DMS79 (cell line): ENCODE measurements around the gene AKAP13.

Experiments used
- DNase-seq: peaks from one replicate; lab custom pipeline; 2025; lab: John Stamatoyannopoulos, UW

AKAP13 gene

GRCh38 chr15:85386261-85386660 is 5.9 kb downstream of the AKAP13 start:
- no peak for DNase-seq

GRCh38 chr15:85388566-85389305 is 8.3 kb downstream of the AKAP13 start:
- DNase-seq: no peak

- DNase-seq: no peak
Observed at GRCh38 chr15:85389306-85389650, 8.9 kb downstream of the AKAP13 start.

- no peak for DNase-seq
Observed at GRCh38 chr15:85389772-85390171, 9.4 kb downstream of the AKAP13 start.

GRCh38 chr15:85393210-85393609 is 12.8 kb downstream of the AKAP13 start:
- DNase-seq: no peak

- DNase-seq: no peak
Observed at GRCh38 chr15:85394554-85395333, 14.3 kb downstream of the AKAP13 start.

GRCh38 chr15:85396554-85396953 is 16.2 kb downstream of the AKAP13 start:
- no peak for DNase-seq

GRCh38 chr15:85397151-85397550 is 16.7 kb downstream of the AKAP13 start:
- no peak for DNase-seq

GRCh38 chr15:85397926-85398325 is 17.5 kb downstream of the AKAP13 start:
- no peak for DNase-seq

- no peak for DNase-seq
Observed at GRCh38 chr15:85398822-85399221, 18.4 kb downstream of the AKAP13 start.

GRCh38 chr15:85399627-85400026 is 19.2 kb downstream of the AKAP13 start:
- no peak for DNase-seq

- no peak for DNase-seq
Observed at GRCh38 chr15:85400606-85401005, 20.2 kb downstream of the AKAP13 start.

- no peak for DNase-seq
Observed at GRCh38 chr15:85401108-85401774, 20.8 kb downstream of the AKAP13 start.

GRCh38 chr15:85402195-85402881 is 21.9 kb downstream of the AKAP13 start:
- no peak for DNase-seq

- DNase-seq: no peak
Observed at GRCh38 chr15:85403745-85404144, 23.3 kb downstream of the AKAP13 start.

- DNase-seq: no peak
Observed at GRCh38 chr15:85404176-85404917, 23.9 kb downstream of the AKAP13 start.

- DNase-seq: no peak
Observed at GRCh38 chr15:85404918-85405866, 24.8 kb downstream of the AKAP13 start.

- no peak for DNase-seq
Observed at GRCh38 chr15:85406916-85407315, 26.5 kb downstream of the AKAP13 start.

GRCh38 chr15:85407421-85408269 is 27.2 kb downstream of the AKAP13 start:
- no peak for DNase-seq
